ENCODE measurements around the gene GET4.

- TF ChIP-seq, protein P1, sequence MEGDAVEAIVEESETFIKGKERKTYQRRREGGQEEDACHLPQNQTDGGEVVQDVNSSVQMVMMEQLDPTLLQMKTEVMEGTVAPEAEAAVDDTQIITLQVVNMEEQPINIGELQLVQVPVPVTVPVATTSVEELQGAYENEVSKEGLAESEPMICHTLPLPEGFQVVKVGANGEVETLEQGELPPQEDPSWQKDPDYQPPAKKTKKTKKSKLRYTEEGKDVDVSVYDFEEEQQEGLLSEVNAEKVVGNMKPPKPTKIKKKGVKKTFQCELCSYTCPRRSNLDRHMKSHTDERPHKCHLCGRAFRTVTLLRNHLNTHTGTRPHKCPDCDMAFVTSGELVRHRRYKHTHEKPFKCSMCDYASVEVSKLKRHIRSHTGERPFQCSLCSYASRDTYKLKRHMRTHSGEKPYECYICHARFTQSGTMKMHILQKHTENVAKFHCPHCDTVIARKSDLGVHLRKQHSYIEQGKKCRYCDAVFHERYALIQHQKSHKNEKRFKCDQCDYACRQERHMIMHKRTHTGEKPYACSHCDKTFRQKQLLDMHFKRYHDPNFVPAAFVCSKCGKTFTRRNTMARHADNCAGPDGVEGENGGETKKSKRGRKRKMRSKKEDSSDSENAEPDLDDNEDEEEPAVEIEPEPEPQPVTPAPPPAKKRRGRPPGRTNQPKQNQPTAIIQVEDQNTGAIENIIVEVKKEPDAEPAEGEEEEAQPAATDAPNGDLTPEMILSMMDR (IDR thresholded peaks at IDR 0.05), result no peak
- no peak for TF ChIP-seq POLR2A (IDR thresholded peaks at IDR 0.05)
These were observed 15.5 kb downstream of the GET4 start for GRCh38 chr7:891805-892204.

All from adrenal gland (tissue), 5 donors.